OCI-LY7 (cell line): ENCODE data around the gene C6orf120.

Experiments
- CTCF ChIP-seq: fragments of 200-600 bp; sonication (generic); conservative IDR thresholded peaks from 2 replicates; pipeline ENCODE4 v1.5.1; 2014; ENCODE audit warnings: mild to moderate bottlenecking, antibody characterized with exemption, low read length, moderate library complexity, mixed read lengths
- EZH2phosphoT487 ChIP-seq: fragments of 200-600 bp; sonication (generic); IDR thresholded peaks from 2 replicates; pipeline ENCODE4 v1.6.1; 2018; ENCODE audit warnings: low read depth, borderline replicate concordance, mild to moderate bottlenecking, mixed run types, antibody characterized with exemption, low read length, moderate library complexity, mixed read lengths

GRCh38 chr6:169726049-169726400 is 24.1 kb downstream of the C6orf120 start:
- TF ChIP-seq CTCF (no peak), EZH2phosphoT487 (no peak)
